Left cardiac atrium (tissue), 4 donors: ENCODE measurements around the gene SLC29A2. TPM values are rescaled to one million over a fixed set of nuclear protein-coding genes. Genes with fewer than 3 reads are reported as not detected.

Source experiments
- ATAC-seq, 2 donors: fragments of 200-7000 bp; cut with Tn5 transposase; one replicate each; pipeline ENCODE4 v1.9.1; 2020; ENCODE audit warnings: mild to moderate bottlenecking in 2 of 2, moderate library complexity in 2 of 2
- DNase-seq: peaks from one replicate; pipeline ENCODE4 v3.0.0-alpha.2; 2020
- intact Hi-C, 2 donors: fragments of 100-400 bp; cut with DNase I; formaldehyde crosslinking; loops; one replicate each; pipeline versions ENCODE4 v1.14.1 to v1.15.1; 2022 to 2023
- total RNA-seq, 2 donors: library from RNA; stranded (reverse); fragmentation: NEBNext Ultra II Directional; extraction: Animal tissue kit (Norgen Biotek cat#: 25700); gene quantifications; one replicate each; pipeline ENCODE4 v1.2.1, GENCODE V29; 2021
- donor health status: DM: no; HTN: yes; CAD: no.
- donor health status: DM: no; HTN: yes; CAD: no; lungs with severe emphysema.
- donor health status: DM: yes; HTN: yes; CAD: no.
- donor health status: Dilated cardiomyopathy.

Gene SLC29A2
- total RNA-seq, 2 donors from 2014 or later, result 15.1 to 16.6 TPM

DNA sequence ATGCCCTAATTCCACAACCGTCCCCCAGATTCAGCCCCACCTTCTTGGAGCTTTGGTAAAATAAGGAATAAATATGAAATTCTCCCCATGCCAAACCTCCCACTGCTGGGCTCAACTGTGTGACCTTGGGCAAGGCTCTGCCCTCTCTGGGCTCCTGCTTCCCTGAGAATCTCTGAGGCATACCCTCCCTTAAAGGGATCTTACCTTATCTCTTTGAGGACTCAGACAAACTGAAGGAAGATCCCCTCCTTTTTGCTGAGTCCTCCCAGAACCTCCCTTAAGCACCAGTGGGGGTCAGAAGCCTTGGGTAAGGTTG is 57.4 kb downstream of the SLC29A2 start:
- intact Hi-C loops, result loop anchor here in 1 of 2 donors (5.0 kb wide), 1 partner anchor 73 kb away; no protein-coding TSS in a partner anchor
- ATAC-seq, result no peak
- DNase-seq, result no peak

DNA sequence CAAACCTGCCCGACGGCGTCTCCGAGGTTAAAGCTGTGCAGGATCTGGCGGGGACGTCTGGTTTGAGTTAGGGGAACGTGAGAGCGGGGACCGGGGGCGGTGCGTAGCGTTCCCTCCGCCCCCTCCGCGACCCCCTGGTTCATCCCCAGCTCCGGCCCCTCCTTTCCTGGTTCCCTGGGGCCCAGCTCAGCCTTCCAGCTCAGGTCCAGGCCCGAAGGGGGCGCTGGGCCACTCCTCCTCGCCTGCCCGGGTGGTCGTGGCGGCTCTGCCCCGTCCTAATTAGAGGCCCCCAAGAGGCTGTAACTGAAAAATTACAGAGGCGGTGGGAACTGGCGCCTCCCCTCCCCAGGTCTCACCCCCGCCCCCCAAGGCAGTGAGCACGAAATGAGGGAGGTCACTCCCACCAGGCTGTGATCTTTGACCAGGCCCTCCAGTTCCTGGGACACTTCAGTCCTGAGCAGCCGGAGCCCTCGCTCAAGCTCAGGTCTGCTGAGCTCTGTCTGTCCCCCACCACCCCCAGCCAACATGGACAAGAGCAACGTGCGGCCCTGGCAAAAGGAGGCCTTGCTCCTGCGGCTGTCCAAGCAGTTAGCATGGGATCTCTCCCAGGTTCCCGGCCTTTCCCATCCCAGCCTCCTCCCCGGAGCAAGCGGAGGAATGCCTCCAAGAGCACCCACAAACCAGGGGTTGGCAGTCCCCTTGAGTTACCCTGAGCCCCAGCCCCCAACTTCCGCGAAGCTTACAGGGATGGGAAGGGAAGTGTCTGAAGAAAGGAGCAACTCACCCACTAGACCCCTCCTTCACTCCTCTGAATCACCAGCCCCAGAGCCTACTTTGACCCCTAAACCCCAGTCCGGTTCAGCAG is 58.0 kb downstream of the SLC29A2 start:
- DNase-seq, result peak; percentile 39
- no peak for ATAC-seq
- intact Hi-C loops, result loop anchor here in 1 of 2 donors (5.0 kb wide), 1 partner anchor 74 kb away; no protein-coding TSS in a partner anchor

DNA sequence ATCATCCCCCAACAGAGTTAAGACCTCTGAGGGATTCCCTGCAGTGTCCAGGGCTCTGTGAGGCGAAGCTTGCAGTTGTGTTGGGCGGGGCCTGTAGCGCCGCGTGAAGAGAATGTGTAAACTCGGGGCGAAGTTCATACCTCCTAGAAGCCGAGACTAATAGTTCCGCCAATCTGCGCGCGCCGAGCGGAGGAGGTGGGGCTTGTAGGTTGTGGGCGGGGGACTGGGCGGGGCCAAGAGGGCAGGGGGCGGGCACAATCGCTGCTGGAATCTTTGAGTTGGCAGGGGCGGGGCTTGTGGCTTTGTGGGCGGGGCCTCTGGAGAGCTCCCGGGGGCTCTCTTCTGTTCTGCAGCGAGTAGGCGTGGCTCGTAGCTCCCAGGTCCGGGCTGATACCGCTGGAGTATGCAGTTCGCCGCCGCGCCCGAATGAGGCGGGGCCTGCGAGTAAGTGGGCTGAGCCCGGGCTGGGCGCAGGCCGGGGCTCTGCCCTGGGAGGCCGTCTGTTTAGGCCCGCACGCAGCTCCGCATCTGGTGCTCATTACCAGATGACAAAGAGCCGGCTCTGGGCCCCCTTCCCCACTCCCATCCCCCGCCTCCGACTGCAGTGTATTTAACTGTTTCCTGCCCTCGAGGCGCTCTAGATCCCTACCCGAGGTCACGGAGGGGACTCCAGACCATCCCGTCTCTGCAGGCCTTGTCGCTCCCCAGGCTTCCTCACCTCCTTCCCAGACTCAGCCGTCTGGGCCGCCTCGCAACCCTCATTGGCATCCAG is 58.8 kb downstream of the SLC29A2 start:
- peak; percentile 82 to 90 for ATAC-seq
- DNase-seq, result peak; percentile 99
- intact Hi-C loops, result loop anchor here in 1 of 2 donors (1.0 to 5.0 kb wide), 2 partner anchors 16 to 75 kb away; no protein-coding TSS in a partner anchor

Other genes with a start within 250 kb of the SLC29A2 start
- 10 to 100 TPM; 25.8 to 32.1 TPM for gene KLC2, start 114.1 kb downstream of the SLC29A2 start, total RNA-seq
- gene RAB1B, start 103.1 kb downstream of the SLC29A2 start, total RNA-seq, result 100 to 1,000 TPM; 114 to 115 TPM
- gene CNIH2, start 93.6 kb downstream of the SLC29A2 start, total RNA-seq, result not detected
- 10 to 100 TPM; 53.2 to 81.1 TPM for gene YIF1A, start 82.6 kb downstream of the SLC29A2 start, total RNA-seq
- gene TMEM151A, start 79.9 kb downstream of the SLC29A2 start, total RNA-seq, result 1 to 10 TPM in 1 of 2 donors, under 1 TPM in 1; 0.86 to 1.1 TPM
- gene CD248, start 54.7 kb downstream of the SLC29A2 start, total RNA-seq, result 10 to 100 TPM; 43.8 to 54.3 TPM
- 1 to 10 TPM; 2.2 to 4.6 TPM for gene RIN1, start 35.3 kb downstream of the SLC29A2 start, total RNA-seq
- gene BRMS1, start 26.7 kb downstream of the SLC29A2 start, total RNA-seq, result 10 to 100 TPM; 14.9 to 19.3 TPM
- 10 to 100 TPM; 37.9 to 41.1 TPM for gene B4GAT1, start 24.1 kb downstream of the SLC29A2 start, total RNA-seq
- gene NPAS4, start 49.3 kb upstream of the SLC29A2 start, total RNA-seq, result under 1 TPM; 0.18 to 0.68 TPM
- gene MRPL11, start 67.1 kb upstream of the SLC29A2 start, total RNA-seq, result 10 to 100 TPM; 43.1 to 47.0 TPM
- 10 to 100 TPM in 1 of 2 donors, 1 to 10 TPM in 1; 9.1 to 11.0 TPM for gene PELI3, start 95.1 kb upstream of the SLC29A2 start, total RNA-seq
- gene DPP3, start 108.7 kb upstream of the SLC29A2 start, total RNA-seq, result 10 to 100 TPM; 18.5 TPM
- gene BBS1, start 138.9 kb upstream of the SLC29A2 start, total RNA-seq, result 10 to 100 TPM; 18.7 to 18.9 TPM
- 1 to 10 TPM; 7.9 to 8.2 TPM for gene ZDHHC24, start 174.3 kb upstream of the SLC29A2 start, total RNA-seq
- gene ACTN3, start 175.1 kb upstream of the SLC29A2 start, total RNA-seq, result under 1 TPM; 0.10 to 0.15 TPM
- 10 to 100 TPM; 51.0 to 71.9 TPM for gene CTSF, start 196.8 kb upstream of the SLC29A2 start, total RNA-seq
- gene CCDC87, start 221.3 kb upstream of the SLC29A2 start, total RNA-seq, result under 1 TPM; 0.18 to 0.39 TPM
- 10 to 100 TPM; 28.3 to 28.6 TPM for gene CCS, start 221.4 kb upstream of the SLC29A2 start, total RNA-seq
- gene RBM14, start 244.9 kb upstream of the SLC29A2 start, total RNA-seq, result 10 to 100 TPM; 31.2 to 35.2 TPM